Lower lobe of right lung (tissue), 2 donors: ENCODE results near the gene LIMA1. TPM values are rescaled to one million over a fixed set of nuclear protein-coding genes. Genes with fewer than 3 reads are reported as not detected.

Experiments used
- ATAC-seq, 2 donors: fragments of 200-7000 bp; cut with Tn5 transposase; one replicate each; pipeline ENCODE4 v1.9.1; 2020 to 2022; ENCODE audit warnings: mild to moderate bottlenecking in 2 of 2, moderate library complexity in 2 of 2
- DNase-seq: peaks from one replicate; pipeline ENCODE4 v3.0.0-alpha.2; 2020
- H3K27ac ChIP-seq: fragments of 200-600 bp; one replicate; pipeline ENCODE4 v1.8.0; 2022
- H3K27me3 ChIP-seq: fragments of 200-600 bp; one replicate; pipeline ENCODE4 v1.8.0; 2022; ENCODE audit warnings: low read depth
- H3K36me3 ChIP-seq: fragments of 200-600 bp; one replicate; pipeline ENCODE4 v1.8.0; 2022; ENCODE audit warnings: mild to moderate bottlenecking
- H3K4me1 ChIP-seq: fragments of 200-600 bp; one replicate; pipeline ENCODE4 v1.8.0; 2022
- H3K4me3 ChIP-seq: fragments of 200-600 bp; one replicate; pipeline ENCODE4 v1.8.0; 2022; ENCODE audit warnings: mild to moderate bottlenecking
- H3K9me3 ChIP-seq: fragments of 200-600 bp; one replicate; pipeline ENCODE4 v1.8.0; 2022
- CTCF ChIP-seq: fragments of 200-600 bp; IDR thresholded peaks from one replicate; pipeline ENCODE4 v1.8.0; 2022; ENCODE audit warnings: antibody characterized with exemption, mild to moderate bottlenecking
- intact Hi-C: fragments of 100-400 bp; cut with DNase I; formaldehyde crosslinking; loops from one replicate; pipeline ENCODE4 v1.11.0; 2022
- total RNA-seq: library from RNA; stranded (reverse); fragmentation: NEBNext Ultra II Directional; extraction: Animal tissue kit (Norgen Biotek cat#: 25700); gene quantifications from one replicate; pipeline ENCODE4 v1.2.1, GENCODE V29; 2021
- donor health status: DM: no; HTN: yes; CAD: no; lungs with severe emphysema.

LIMA1 gene
- total RNA-seq, 1 donor from 2014 or later: 76.6 TPM

GRCh38 chr12:50217202-50217601, 66.1 kb downstream of the LIMA1 start:
- DNase-seq: no peak
- peaks cover 17% of the 10 kb centered on the region for H3K36me3 ChIP-seq
- no peak overlapping the region for H3K4me3 ChIP-seq
- peaks cover 36% of the 10 kb centered on the region for H3K4me1 ChIP-seq
- no peak overlapping the region for H3K27ac ChIP-seq
- no peaks in the 10 kb centered on the region for H3K27me3 ChIP-seq
- TF ChIP-seq CTCF: no peak
- ATAC-seq: no peak
- intact Hi-C loops: no loop called here
- H3K9me3 ChIP-seq: no peaks in the 10 kb centered on the region

- TF ChIP-seq CTCF: no peak
- intact Hi-C loops: no loop called here
Observed at GRCh38 chr12:50215033-50215432, 68.3 kb downstream of the LIMA1 start.

DNA sequence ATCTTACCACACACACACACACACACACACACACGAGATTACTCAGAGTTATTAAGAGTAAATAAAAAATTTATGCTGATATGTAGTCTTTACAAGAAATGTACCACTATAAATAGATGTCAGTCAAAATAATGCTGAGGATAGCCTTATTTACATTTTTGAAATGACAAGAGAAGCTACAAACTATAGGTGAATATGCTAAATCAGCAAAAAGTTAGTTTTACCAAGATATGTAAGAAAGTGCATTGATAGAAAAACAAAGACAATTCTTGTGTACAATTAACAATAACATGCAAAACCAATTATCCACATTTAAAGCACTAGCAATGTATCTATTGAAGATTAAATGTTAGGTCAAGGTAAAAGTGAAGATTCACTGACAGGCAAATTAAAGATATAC, 69.3 kb downstream of the LIMA1 start:
- H3K27me3 ChIP-seq: no peaks in the 10 kb centered on the region
- TF ChIP-seq CTCF: no peak
- peaks cover 17% of the 10 kb centered on the region for H3K36me3 ChIP-seq
- peaks cover 18% of the 10 kb centered on the region for H3K4me1 ChIP-seq
- DNase-seq (no peak), ATAC-seq (no peak)
- H3K9me3 ChIP-seq: no peaks in the 10 kb centered on the region
- no peak overlapping the region for H3K27ac ChIP-seq
- H3K4me3 ChIP-seq: no peak overlapping the region
- intact Hi-C loops: no loop called here

More at GRCh38 chr12:50215033-50215432, 68.3 kb downstream of the LIMA1 start:
- Histone ChIP-seq H3K27me3 (no peaks in the 10 kb centered on the region), H3K9me3 (no peaks in the 10 kb centered on the region), H3K27ac (no peak overlapping the region), H3K4me1 (peaks cover 25% of the 10 kb centered on the region), H3K4me3 (no peak overlapping the region), H3K36me3 (peaks cover 17% of the 10 kb centered on the region)
- no peak for DNase-seq
- no peak for ATAC-seq

GRCh38 chr12:50213439-50213838, 69.9 kb downstream of the LIMA1 start:
- no peak for DNase-seq
- H3K27ac ChIP-seq: no peak overlapping the region
- no peaks in the 10 kb centered on the region for H3K9me3 ChIP-seq
- H3K4me3 ChIP-seq: no peak overlapping the region
- TF ChIP-seq CTCF: no peak
- no peaks in the 10 kb centered on the region for H3K27me3 ChIP-seq
- intact Hi-C loops: no loop called here
- peaks cover 18% of the 10 kb centered on the region for H3K36me3 ChIP-seq
- H3K4me1 ChIP-seq: peaks cover 18% of the 10 kb centered on the region
- no peak for ATAC-seq

DNA sequence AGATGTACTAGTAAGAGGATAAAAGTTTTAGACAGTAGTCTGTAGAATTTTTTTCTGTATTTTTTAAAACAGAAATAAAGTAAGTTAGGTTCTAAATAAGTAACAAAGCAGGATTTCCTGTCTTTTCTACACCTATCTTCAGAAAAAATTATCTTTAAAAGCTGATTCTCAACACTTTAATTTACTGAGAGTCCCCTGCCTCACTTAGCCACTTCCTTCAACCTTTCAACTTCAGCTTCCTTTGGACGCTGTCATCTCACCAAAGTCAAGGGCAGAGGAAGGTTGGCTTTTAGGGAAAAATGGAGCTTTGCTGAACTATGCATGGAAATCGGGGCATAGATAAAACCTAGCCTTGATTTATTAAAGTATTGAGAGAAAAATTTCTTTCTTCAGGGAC, 71.3 kb downstream of the LIMA1 start:
- peaks cover 16% of the 10 kb centered on the region for H3K36me3 ChIP-seq
- H3K27ac ChIP-seq: peak overlapping the region; percentile 75
- no peak for ATAC-seq
- intact Hi-C loops: no loop called here
- H3K9me3 ChIP-seq: no peaks in the 10 kb centered on the region
- H3K4me1 ChIP-seq: peaks cover 18% of the 10 kb centered on the region
- TF ChIP-seq CTCF: no peak
- H3K4me3 ChIP-seq: no peak overlapping the region
- H3K27me3 ChIP-seq: no peaks in the 10 kb centered on the region
- no peak for DNase-seq
